NCI-H510A treated with DMSO at 0.1 percent for 48 hours (cell line): ENCODE measurements around the gene DVL1.
"Not testable (repeated sequence)": the region's sequence is repeated elsewhere in the genome, so short reads cannot be mapped to it uniquely, and the experiment has no call there.

Experiments
- DNase-seq: peaks from one replicate; lab custom pipeline; 2025; lab: John Stamatoyannopoulos, UW

The DVL1 gene

GRCh38 chr1:1373815-1374588, 24.8 kb upstream of the DVL1 start:
- no peak for DNase-seq

DNA sequence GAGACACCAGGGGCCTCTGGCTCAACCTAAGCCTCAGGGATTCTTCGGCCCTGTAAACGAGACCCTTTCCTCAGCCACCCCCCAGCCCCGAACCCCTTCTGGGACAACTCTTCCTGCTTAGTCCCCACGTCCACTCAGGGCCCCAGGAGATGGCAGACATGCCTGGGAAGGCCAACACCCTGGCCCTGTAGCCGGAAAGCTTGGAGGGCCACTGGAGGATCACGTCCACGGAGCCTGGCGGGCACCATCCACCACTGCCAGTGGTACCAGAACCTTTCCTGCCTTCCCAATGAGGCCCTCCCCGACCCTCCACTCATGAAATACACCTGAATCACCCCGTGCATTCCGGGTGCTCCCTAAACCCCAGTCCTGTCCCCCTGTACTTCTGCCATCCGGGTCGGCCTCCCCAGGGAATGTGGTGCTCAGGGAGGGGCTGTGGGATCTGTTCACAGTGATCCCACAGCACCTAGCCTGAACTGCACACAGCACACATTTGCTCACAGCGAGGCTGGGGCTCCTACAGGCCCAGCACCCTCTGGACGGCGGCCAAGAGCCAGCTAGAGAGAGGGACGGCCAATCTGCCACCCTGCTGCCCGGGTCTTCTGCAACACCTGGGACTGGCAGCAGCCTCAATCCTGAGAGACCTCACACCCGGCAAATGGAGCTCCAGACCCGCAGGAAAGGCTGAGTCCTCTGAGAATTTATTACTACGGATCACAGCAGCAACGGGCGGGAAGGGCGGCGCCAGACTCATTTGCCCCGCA, 24.0 kb upstream of the DVL1 start:
- DNase-seq = no peak

DNA sequence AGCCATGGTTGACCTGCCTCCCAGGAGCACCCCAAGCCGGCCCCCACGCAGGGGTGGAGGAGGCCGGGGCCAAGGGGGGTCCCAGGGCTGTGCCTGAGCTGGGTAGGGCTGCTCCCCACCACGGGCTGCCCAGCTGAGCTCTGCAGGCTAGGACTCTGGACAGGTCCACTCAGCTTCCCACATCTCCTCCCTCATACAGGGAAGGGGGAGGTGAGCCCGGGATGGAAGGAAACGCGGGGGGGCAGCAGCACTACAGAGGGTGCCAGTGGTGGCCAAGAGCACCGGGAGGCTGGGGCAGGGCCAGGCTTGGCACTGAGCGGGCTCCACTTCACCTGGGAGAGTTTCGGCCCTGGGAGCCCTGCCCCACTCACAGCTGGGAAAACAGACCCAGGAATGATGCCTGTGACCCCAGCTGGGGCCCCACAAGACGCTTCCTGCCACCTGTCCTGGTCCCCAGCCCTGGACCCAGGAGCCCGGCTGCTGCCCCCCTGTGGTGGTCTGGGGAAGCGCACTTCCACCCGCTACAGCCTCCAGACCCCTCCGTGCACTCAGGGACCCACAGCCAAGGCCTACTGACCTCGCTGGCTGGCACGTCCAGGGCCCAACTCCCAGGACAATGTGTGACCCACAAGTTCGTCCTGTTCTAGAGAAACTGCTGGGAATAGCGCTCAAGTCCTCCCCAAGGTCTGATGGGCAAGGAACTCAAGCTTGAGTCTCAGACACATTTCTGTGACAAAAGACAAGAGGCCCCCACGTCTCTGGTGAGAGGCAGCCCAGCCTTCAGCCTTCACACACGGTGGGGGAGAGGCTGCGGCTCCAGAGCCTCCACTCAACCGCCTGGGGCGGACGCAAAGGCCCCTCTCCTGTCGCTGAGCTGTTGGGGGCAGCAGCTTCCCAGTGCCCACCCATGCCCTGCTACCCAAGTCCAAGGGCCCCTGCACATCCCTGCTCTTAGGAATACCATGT, 22.8 kb upstream of the DVL1 start:
- peak; percentile 79 for DNase-seq

- no peak for DNase-seq
These were observed 22.1 kb upstream of the DVL1 start for GRCh38 chr1:1371364-1371745.

DNA sequence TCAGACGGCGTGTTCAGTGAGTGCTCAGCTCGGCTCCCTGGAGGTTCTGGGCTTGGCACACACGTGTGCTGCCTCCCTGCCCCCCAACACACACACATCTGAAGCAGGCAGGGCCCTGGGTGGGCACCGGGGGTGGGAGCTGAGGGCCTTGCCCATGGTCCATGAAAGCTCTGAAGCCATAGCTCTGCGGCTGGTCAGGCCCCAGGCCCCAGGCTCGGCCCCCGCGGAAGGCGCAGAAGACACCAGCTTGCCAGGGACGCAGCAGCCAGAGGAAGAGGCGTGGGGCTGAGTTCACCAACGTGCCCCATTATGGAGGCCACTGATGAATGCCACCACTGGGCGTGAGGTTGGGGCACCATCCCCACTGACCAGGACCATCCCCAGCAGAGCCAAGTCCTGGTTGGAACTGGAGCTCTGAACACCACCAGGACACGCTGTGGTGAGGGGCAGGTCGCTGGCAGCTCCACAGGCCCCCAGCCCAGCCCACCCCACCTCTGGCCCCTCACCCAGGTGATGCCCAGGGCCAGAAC, 21.6 kb upstream of the DVL1 start:
- no peak for DNase-seq

DNA sequence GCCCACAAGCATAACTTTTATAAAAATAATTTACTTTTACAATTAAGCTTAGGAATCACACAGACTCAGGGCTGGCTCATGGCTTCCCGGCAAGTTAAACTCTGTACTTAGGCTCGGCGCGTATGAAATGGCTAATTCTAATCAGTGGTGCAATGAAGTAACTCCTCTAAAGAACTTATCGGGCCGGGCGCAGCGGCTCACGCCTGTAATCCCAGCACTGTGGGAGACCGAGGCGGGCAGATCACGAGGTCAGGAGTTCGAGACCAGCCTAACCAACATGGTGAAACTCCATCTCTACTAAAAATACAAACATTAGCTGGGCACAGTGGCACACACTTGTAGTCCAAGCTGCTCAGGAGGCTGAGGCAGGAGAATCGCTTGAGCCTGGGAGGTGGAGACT, 20.9 kb upstream of the DVL1 start:
- DNase-seq = not testable (repeated sequence)

DNA sequence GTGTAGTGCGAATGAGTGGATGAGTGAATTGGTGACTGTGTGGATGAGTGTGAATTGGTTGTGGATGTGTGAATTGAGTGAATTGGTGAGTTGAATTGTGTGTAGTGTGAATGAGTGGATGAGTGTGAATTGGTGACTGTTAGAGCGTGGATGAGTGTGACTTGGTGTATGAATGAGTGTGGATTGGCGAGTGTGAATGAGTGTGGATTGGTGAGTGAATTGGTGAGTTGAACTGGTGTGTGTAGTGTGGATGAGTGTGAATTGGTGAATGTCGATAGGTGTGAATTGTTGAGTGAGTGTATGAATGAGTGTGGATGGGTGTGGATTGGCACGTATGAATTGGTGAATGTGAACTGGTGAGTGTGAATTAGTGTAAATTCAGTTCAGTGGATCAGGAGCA, 18.1 kb upstream of the DVL1 start:
- no peak for DNase-seq

DNA sequence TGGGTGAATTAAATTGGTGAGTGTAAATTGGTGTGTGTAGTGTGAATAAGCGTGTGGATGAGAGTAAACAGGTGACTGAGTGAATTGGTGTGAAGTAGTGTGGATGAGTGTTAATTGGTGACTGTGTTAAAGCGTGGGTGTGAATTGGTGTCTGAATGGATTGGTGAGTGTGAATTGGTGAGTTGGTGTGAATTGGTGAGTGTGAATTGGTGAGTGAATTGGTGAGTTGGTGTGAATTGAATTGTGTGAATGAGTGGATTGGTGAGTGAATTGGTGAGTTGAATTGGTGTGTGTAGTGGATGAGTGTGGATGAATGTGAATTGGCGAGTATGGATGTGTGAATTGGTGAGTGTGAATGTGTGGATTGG, 17.5 kb upstream of the DVL1 start:
- DNase-seq = no peak

- DNase-seq = no peak
These were observed 16.9 kb upstream of the DVL1 start for GRCh38 chr1:1365875-1366698.

- DNase-seq = no peak
These were observed 15.0 kb upstream of the DVL1 start for GRCh38 chr1:1364266-1364665.

DNA sequence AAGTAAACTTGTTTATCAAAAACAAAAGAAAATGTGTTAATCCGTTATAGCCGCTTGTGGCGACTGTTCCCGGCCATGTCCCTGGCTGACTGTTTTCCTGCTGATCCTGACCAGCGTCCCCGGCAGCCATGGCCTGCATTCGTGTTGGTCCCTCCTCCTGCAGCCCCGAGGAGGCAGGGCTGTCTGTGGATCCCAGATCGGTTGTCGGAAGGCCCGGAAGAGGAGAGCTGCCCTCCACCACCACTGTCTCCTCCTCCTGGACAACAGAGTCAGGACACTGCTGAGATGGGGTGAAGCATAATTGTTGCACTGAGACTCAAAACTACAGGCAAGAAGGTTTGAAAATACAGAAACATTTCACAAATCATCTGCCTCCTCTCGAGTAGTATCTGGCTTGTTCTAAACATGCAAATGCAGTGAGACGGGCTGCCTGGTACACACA, 12.8 kb upstream of the DVL1 start:
- DNase-seq = peak; percentile 71

DNA sequence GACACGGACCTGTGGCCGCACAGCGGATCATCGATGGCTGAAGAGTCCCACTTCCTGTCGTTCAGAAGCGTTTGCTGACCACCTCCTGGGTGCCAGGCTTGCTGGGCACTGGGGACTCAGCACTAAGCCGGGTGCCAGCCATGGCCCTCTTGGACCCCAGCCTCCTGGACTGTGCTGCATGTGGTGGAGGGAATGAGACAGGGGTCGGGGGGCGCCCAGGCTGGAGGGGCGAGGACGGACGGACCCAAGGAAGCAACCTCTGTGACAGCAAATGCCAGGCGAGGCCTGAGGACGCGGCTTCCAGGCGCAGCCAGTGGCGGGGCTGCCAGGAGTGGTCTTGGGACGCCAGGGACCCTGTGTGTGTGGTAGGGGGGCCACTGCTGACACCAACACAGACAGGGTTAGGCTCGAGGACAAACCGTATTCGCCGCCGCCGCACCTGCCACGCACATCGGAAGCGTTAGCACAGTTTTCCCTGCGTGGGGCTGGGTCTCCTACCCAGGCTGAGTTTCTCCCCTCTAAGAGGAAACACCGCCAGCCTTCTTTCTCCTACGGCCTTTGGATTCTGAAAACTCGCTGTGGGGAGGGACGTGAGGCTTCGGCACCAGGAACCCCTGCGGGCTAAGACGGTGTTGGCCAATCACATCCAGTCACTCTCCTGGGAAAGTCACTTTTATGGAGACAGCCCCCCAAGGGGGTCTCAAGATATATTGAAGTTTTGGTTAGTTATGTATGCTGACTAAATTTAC, 12.2 kb upstream of the DVL1 start:
- DNase-seq = no peak

DNA sequence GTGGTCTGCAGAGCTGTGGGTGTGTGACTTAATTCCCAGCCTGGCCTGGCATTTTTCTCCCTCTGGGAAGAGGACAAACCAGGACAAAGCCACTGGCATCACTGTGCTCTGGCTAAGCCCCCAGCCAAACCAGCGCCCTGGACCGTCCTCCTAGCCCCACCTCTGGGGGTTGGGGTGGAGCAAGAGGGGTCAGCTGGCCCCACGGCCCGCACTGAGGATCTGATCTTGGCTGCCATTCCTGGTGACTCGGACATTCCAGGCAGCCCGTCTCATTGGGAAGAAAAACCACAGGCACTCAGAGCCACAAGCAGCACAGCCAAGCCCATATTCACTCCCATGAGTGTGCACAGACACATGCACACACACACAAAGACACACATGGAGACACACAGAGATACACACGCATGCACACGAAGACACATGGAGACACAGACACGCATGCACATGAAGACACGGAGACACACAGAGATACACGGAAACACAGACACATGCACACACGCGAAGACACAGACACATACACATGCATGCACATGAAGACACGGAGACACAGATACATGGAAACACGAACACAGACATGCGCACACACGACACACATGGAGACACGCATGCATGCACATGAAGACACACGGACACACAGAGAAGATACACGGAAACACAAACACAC, 11.4 kb upstream of the DVL1 start:
- no peak for DNase-seq

DNA sequence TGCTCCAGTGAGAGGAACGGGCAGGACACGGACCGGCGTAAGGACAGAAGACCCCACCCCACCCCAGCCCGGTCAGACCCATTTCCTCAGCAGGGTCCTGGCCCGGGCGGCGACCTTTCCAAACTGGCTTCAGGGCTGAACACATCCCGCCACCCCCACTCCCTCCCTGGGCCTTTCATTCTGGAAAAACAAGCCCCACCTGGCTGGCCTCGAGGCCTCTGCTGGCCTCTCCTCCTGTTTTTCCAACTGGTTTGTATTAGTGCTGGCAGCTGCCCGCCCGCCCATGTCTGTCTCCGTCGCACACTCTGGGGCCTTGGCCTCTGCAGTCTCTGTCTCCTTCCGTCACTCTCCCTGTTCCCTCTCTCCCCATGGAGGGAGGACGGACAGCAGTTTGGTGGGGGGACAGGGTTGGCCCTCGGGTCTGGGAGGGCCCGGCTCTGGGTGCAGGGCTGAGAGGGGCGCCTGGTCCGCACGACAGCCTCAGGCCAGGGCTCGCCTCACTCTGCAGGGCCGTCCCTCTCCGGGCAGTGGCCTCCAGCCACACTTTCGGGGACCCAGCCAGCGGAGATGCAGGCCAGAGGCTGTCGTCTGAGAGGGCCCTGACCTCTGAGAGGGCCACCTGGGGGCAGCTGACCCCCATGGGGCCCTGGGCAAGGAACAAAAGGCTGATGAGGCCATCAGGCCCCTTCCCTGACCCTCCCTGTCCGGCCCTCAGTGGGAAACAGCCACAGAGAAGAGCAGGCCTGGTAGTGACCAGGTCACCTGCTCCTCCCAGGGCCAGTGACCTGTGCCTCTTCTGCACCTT, 10.6 kb upstream of the DVL1 start:
- DNase-seq = no peak

DNA sequence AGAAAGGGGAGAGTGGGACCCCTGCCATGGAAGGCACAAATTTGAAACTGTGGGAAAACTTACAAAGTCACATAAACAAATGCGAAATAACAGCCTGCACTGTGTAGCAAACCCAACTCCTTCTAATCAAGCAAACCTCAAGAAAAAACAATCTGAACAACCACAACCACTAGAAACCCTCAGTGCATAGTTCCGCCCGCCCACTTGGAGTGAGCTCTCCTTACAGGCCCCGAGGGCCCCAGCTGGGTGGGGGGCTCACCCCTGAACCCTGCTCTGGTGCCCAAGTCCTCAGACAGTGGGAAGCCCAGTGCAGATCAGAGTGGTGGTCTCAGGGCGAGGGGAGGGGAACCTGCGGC, 10.1 kb upstream of the DVL1 start:
- no peak for DNase-seq

DNA sequence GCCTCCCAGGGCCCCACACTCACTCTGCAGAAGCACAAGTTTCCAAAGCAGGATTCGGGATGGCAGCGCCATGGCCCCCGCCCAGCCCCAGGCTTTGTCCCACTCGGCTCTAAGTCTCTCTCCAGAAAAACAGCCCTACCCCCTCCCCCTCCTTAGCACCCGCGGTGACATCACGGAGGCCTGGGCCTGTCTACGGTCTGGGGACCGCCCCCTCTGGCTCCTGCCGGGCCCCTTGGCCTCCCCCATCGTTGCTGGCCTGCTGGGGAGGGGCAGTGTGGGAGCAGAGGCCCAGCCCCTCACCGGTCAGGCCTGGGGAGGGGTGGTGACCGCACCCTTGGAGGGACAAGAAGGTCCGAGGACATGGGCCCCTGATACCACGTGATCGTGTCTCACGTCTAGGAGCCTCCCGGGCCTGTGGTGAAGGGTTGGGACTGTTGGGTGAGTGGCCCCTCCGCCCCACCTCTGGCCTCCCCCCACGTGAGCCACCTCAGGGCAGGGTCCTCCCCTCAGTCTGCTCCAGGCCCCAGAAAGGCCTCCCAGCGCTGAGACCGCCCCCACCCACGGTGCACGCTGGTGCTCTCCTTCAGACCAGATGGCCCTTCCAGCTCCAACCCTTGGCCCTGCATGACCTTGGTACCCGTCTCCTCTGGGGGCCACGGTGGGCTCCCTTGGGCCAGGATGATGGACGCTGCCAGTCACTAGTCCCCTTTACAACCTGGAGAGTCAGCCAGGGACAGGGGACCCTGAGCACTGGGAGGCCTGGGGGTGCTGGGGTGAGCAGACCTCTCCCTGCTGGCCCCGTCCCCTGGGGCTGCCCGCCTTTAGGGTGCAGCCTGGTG, 9.4 kb upstream of the DVL1 start, which contains the start of gene MXRA8:
Gene MXRA8, minus strand, starts transcription at position 123 of the 839 bp plus-strand sequence. Its CDS starts 51 bp downstream, at position 72.
- no peak for DNase-seq

- no peak for DNase-seq
These were observed 8.7 kb upstream of the DVL1 start for GRCh38 chr1:1357871-1358432.
